LNCaP clone FGC (cell line): ENCODE results near the gene BEAN1.

Experiments
- DNase-seq: peaks from one replicate; pipeline ENCODE4 v3.0.0-alpha.2; 2011; ENCODE audit warnings: low read depth
- H3K4me3 ChIP-seq: 2 replicates; pipeline ENCODE4 v1.5.1; 2011; ENCODE audit warnings: mild to moderate bottlenecking, low read depth, low read length, control low read depth
- CTCF ChIP-seq: IDR thresholded peaks from 2 replicates; pipeline ENCODE4 v1.5.1; 2012; ENCODE audit warnings: mild to moderate bottlenecking; ENCODE audit not compliant: control insufficient read depth, insufficient read depth; ENCODE audit errors: extremely low read depth

The BEAN1 gene

GRCh38 chr16:66427871-66428681 is 981 bp downstream of the BEAN1 start:
- no peak overlapping the region for H3K4me3 ChIP-seq
- no peak for TF ChIP-seq CTCF
- DNase-seq = no peak

DNA sequence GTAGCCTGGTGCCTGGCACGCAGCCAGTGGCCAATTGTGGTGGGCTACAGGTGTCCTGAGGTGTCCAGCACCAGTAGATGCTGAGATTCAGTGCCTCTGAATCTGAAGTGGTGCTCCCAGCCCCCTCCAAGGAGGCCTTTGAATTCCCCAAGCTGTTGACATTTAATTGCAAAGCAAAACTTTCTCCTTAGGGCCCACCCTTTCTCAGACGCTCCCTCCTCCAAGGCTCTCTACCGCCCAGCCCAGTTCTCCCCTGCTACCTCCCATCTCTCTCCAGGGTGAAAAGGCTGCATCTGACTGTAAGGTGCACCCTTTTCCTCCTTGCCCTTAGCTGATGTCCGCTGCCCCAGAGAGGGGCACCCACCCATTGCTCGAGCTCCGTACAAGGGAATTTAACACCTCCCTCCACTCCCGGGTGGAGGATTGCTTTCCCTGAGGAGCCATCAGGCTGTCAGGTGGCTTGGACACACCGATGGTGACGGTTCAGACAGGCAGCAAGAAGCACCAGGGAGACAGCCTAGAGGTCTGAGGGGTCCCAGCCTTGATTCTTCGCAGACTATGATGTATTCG is 1.7 kb downstream of the BEAN1 start:
- no peak for DNase-seq
- TF ChIP-seq CTCF = no peak
- no peak overlapping the region for H3K4me3 ChIP-seq

GRCh38 chr16:66429290-66429962 is 2.3 kb downstream of the BEAN1 start:
- no peak for DNase-seq
- H3K4me3 ChIP-seq = no peak overlapping the region
- TF ChIP-seq CTCF = no peak

- H3K4me3 ChIP-seq = no peak overlapping the region
- no peak for TF ChIP-seq CTCF
- DNase-seq = no peak
These were observed 3.1 kb downstream of the BEAN1 start for GRCh38 chr16:66430214-66430613.

DNA sequence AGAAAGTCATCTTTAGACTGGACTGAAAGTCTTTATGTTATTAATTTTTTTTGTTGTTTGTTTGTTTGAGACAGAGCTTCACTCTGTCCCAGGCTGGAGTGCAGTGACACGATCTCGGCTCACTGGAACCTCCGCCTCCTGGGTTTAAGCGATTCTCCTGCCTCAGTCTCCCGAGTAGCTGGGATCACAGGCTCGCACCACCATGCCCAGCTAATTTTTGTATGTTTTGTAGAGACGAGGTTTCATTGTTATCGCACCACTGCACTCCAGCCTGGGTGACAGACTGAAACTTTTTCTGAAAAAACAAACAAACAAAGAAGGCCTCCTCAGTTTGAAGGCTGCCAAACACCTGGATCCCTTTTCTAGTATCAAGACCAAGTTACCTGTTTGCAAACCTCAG is 4.7 kb downstream of the BEAN1 start:
- no peak for TF ChIP-seq CTCF
- H3K4me3 ChIP-seq = no peak overlapping the region

DNA sequence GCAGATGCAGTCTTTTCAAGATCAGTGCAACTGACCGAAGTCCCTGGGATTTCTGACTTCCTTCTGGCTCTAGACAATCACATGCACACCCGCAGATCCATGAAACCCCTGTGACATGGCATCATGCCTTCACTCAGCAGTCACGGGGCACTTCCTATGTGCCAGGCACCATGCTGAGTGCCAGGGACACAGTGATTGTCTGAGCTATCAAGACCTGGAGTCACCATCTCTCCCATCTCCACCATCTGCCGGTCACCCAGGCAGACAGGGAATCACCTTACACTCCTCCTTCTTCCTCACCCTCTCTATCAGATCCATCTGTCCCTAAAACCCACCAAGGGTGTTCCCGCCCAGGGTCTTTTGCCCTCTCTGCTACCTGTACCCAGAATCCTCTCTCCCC is 5.3 kb downstream of the BEAN1 start:
- DNase-seq = no peak
- no peak overlapping the region for H3K4me3 ChIP-seq
- no peak for TF ChIP-seq CTCF

More for the DNA sequence above, 4.7 kb downstream of the BEAN1 start:
- no peak for DNase-seq
